Prostate gland (tissue), 2 donors: ENCODE measurements around the gene LGR6.

Experiments used
- POLR2A ChIP-seq: fragments of 450-650 bp; IDR thresholded peaks from one replicate; pipeline ENCODE4 v1.6.1; 2016; ENCODE audit warnings: antibody characterized with exemption, mild to moderate bottlenecking
- POLR2AphosphoS5 ChIP-seq: sonication (generic); formaldehyde crosslinking; IDR thresholded peaks from one replicate; pipeline ENCODE4 v1.6.1; 2017; ENCODE audit warnings: antibody characterized with exemption
- TF ChIP-seq, protein P1 (sequence below), 4 experiments: fragments of 200-600 bp in 2 of 4; fragments of 450-650 bp in 2 of 4; sonication (generic) in 2 of 4; IDR thresholded peaks; 1 replicate in 3 of 4; 2 replicates in 1 of 4; pipeline ENCODE4 v1.5.1; 2016 to 2019; ENCODE audit warnings: antibody characterized with exemption in 4 of 4, mild to moderate bottlenecking in 2 of 4, moderate library complexity in 2 of 4

DNA sequence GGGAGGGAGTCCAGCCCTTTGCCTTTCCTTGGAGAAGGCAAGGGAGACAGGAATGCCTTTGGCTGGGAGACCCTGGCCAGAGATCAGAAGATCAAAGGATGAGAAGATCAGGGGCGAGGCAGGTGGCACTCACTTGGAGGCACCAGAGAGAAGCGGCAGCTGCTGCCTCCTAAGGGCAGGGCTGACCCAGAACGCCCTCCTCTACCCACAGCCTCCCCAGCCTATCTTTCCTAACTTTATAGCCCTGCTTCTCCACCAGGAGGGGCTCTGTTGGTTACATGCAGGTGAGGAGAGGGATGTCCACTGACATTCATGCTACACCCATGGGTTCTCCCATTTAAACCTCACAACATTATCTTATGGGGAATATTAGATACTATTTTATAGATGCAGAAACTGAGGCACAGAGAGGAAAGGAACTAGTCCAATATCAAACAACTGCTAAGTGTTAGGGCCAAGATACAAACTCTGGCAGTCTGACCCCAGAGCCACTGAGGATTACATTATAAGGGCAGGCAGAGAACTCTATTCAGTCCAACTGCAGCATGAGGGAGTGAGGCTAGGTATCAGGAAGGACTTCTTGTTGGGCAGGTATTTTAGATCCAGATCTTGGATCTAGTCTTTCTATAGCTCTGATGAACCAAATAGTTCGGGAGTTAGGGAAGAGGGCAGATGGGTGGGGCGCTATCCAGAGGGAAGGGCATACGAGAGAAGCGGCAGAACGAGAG, 19.9 kb downstream of the LGR6 start:
- TF ChIP-seq, protein P1, sequence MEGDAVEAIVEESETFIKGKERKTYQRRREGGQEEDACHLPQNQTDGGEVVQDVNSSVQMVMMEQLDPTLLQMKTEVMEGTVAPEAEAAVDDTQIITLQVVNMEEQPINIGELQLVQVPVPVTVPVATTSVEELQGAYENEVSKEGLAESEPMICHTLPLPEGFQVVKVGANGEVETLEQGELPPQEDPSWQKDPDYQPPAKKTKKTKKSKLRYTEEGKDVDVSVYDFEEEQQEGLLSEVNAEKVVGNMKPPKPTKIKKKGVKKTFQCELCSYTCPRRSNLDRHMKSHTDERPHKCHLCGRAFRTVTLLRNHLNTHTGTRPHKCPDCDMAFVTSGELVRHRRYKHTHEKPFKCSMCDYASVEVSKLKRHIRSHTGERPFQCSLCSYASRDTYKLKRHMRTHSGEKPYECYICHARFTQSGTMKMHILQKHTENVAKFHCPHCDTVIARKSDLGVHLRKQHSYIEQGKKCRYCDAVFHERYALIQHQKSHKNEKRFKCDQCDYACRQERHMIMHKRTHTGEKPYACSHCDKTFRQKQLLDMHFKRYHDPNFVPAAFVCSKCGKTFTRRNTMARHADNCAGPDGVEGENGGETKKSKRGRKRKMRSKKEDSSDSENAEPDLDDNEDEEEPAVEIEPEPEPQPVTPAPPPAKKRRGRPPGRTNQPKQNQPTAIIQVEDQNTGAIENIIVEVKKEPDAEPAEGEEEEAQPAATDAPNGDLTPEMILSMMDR (IDR thresholded peaks at IDR 0.05) = peak in 2 of 4 experiments; percentile 20 to 22
- TF ChIP-seq POLR2AphosphoS5 (no peak), POLR2A (no peak)
